RWPE1 (cell line): ENCODE measurements around the gene GDF10.

Source experiments
- CTCF ChIA-PET: fragments of 350-600 bp; sonication (Branson Sonifier 250); formaldehyde crosslinking; extraction: SDS; loops from one replicate; lab custom pipeline; 2021; lab: Yijun Ruan, JAX
- POLR2A ChIA-PET: fragments of 400-600 bp; formaldehyde crosslinking; extraction: SDS; loops from one replicate; lab custom pipeline; 2020; ENCODE audit warnings: antibody characterized with exemption; ENCODE audit not compliant: low non-redundant PET; lab: Yijun Ruan, JAX
- DNase-seq: peaks from one replicate; pipeline ENCODE4 v3.0.0; 2012; ENCODE audit warnings: low spot score
- H3K27ac ChIP-seq: fragments of 450-650 bp; 2 replicates; pipeline ENCODE4 v1.5.1; 2017
- TF ChIP-seq, protein P1 (sequence below): fragments of 450-650 bp; conservative IDR thresholded peaks from 2 replicates; pipeline ENCODE4 v1.5.1; 2017; ENCODE audit warnings: low read depth, mild to moderate bottlenecking

Gene GDF10

GRCh38 chr10:47288916-47289495 is 11.0 kb upstream of the GDF10 start:
- no peak overlapping the region for H3K27ac ChIP-seq
- ChIA-PET CTCF (interaction anchor here (0.5 to 1.6 kb wide), 3 partner anchors 23 to 690 kb away, joined by 3 to 7 read pairs (median 5); no protein-coding TSS in a partner anchor), POLR2A (no interaction called here)
- DNase-seq = no peak
- TF ChIP-seq, protein P1, sequence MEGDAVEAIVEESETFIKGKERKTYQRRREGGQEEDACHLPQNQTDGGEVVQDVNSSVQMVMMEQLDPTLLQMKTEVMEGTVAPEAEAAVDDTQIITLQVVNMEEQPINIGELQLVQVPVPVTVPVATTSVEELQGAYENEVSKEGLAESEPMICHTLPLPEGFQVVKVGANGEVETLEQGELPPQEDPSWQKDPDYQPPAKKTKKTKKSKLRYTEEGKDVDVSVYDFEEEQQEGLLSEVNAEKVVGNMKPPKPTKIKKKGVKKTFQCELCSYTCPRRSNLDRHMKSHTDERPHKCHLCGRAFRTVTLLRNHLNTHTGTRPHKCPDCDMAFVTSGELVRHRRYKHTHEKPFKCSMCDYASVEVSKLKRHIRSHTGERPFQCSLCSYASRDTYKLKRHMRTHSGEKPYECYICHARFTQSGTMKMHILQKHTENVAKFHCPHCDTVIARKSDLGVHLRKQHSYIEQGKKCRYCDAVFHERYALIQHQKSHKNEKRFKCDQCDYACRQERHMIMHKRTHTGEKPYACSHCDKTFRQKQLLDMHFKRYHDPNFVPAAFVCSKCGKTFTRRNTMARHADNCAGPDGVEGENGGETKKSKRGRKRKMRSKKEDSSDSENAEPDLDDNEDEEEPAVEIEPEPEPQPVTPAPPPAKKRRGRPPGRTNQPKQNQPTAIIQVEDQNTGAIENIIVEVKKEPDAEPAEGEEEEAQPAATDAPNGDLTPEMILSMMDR = no peak

DNA sequence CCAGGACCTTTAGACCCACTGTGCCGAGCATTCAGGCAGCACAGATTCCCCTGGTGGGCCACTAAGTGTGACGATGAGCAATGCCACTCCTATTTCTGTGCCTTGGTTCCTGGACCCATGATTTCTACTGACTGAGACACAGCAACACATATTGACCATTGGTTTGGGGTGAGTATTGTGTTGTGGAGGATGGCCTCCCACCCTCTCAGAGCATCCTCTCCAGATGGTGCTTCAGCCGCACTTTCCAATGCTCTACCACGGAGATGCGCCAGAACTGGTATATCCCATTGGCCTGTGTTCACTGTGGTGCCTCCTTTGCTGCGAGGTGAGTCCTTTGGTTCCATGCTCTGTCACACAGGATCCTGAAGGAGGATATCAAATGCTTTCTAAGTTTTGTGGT is 10.1 kb upstream of the GDF10 start:
- ChIA-PET CTCF (interaction anchor here (0.5 to 1.6 kb wide), 2 partner anchors 22 to 202 kb away, joined by 5 to 7 read pairs; no protein-coding TSS in a partner anchor), POLR2A (no interaction called here)
- no peak overlapping the region for H3K27ac ChIP-seq
- no peak for DNase-seq
- TF ChIP-seq, protein P1 = no peak

- POLR2A ChIA-PET = no interaction called here
These were observed 9.7 kb upstream of the GDF10 start for GRCh38 chr10:47290338-47290737.

GRCh38 chr10:47291682-47292081 is 8.3 kb upstream of the GDF10 start:
- CTCF ChIA-PET = no interaction called here
- TF ChIP-seq, protein P1 = no peak
- DNase-seq = no peak
- POLR2A ChIA-PET = no interaction called here
- H3K27ac ChIP-seq = no peak overlapping the region

More at GRCh38 chr10:47290338-47290737, 9.7 kb upstream of the GDF10 start:
- no peak overlapping the region for H3K27ac ChIP-seq
- TF ChIP-seq, protein P1 = no peak
- DNase-seq = no peak
- CTCF ChIA-PET = no interaction called here

- TF ChIP-seq, protein P1 = no peak
- H3K27ac ChIP-seq = no peak overlapping the region
- DNase-seq = no peak
- CTCF ChIA-PET = no interaction called here
- POLR2A ChIA-PET = no interaction called here
These were observed 5.9 kb upstream of the GDF10 start for GRCh38 chr10:47294057-47294456.

GRCh38 chr10:47294501-47294900 is 5.5 kb upstream of the GDF10 start:
- CTCF ChIA-PET = no interaction called here
- DNase-seq = no peak
- POLR2A ChIA-PET = no interaction called here
- H3K27ac ChIP-seq = no peak overlapping the region
- TF ChIP-seq, protein P1 = no peak
